Medulla oblongata (tissue), 1 donor: ENCODE data around the gene AKAP5.

ENCODE experiments used
- DNase-seq: peaks from one replicate; pipeline ENCODE4 v3.0.0-alpha.2; 2015; ENCODE audit errors: extremely low spot score

AKAP5 gene

GRCh38 chr14:64465191-64465822 lies at the start of gene AKAP5:
AKAP5 (plus strand) TSS chr14:64465499; CDS start chr14:64468395, 2,896 bp downstream.
- DNase-seq: peak; percentile 70

GRCh38 chr14:64416348-64416932 lies 48.9 kb upstream of the AKAP5 start:
- DNase-seq: no peak

GRCh38 chr14:64417055-64417770 lies 48.1 kb upstream of the AKAP5 start:
- DNase-seq: no peak

- DNase-seq: no peak
Observed at GRCh38 chr14:64417771-64418125, 47.6 kb upstream of the AKAP5 start.

GRCh38 chr14:64419003-64419402 lies 46.3 kb upstream of the AKAP5 start:
- no peak for DNase-seq

GRCh38 chr14:64421166-64421565 lies 44.1 kb upstream of the AKAP5 start:
- DNase-seq: no peak

- DNase-seq: no peak
Observed at GRCh38 chr14:64422005-64422404, 43.3 kb upstream of the AKAP5 start.

GRCh38 chr14:64422756-64423155 lies 42.5 kb upstream of the AKAP5 start:
- no peak for DNase-seq

GRCh38 chr14:64423987-64424386 lies 41.3 kb upstream of the AKAP5 start:
- DNase-seq: no peak

- no peak for DNase-seq
Observed at GRCh38 chr14:64434528-64434927, 30.8 kb upstream of the AKAP5 start.

GRCh38 chr14:64438181-64438841 lies 27.0 kb upstream of the AKAP5 start:
- no peak for DNase-seq

- DNase-seq: no peak
Observed at GRCh38 chr14:64439141-64439540, 26.2 kb upstream of the AKAP5 start.

- no peak for DNase-seq
Observed at GRCh38 chr14:64440494-64440893, 24.8 kb upstream of the AKAP5 start.

GRCh38 chr14:64442300-64442988 lies 22.9 kb upstream of the AKAP5 start:
- no peak for DNase-seq

GRCh38 chr14:64444140-64444539 lies 21.2 kb upstream of the AKAP5 start:
- DNase-seq: no peak

GRCh38 chr14:64444984-64445845 lies 20.1 kb upstream of the AKAP5 start:
- DNase-seq: no peak

GRCh38 chr14:64447876-64448670 lies 17.2 kb upstream of the AKAP5 start:
- DNase-seq: no peak

- DNase-seq: no peak
Observed at GRCh38 chr14:64450255-64450654, 15.0 kb upstream of the AKAP5 start.

- no peak for DNase-seq
Observed at GRCh38 chr14:64454671-64455070, 10.6 kb upstream of the AKAP5 start.

- DNase-seq: no peak
Observed at GRCh38 chr14:64459405-64460136, 5.7 kb upstream of the AKAP5 start.
